Measurements from ENCODE around the gene FAM210B.
A peak's percentile ranks its signal among the peaks of the same experiment; 100 is the strongest.

The FAM210B gene

DNA sequence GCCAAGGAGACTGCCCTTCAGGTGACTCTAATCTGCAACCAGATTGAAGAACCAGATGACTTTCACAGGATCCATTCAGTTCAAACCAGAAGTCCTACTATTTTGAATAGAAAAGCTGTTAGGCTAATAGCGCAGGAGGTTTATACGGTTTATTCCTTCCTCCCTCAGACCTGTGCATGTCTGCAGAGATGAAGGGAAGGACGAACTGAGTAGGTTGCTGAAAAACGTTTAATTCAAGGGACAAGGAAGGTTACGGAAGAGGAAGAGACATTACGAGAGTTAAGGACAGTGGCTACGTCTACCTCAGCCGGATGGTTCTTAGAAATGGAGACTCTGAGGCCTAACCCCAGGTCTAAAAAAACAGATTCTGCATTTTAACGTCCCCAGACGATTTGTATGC, 32.3 kb downstream of the FAM210B start:
- TF ChIP-seq GABPA (IDR thresholded peaks at IDR 0.05; ENCODE audit: low read depth) = no peak
- TF ChIP-seq SPI1 (IDR thresholded peaks at IDR 0.05; ENCODE audit: borderline replicate concordance, low read depth) = peak; percentile 21; the same call in 1 of the 2 replicates
- H3K27me3 ChIP-seq (ENCODE audit: insufficient read depth, poor library complexity, severe bottlenecking) = no peaks in the 10 kb centered on the region
- H3K27ac ChIP-seq (replicated peaks) = peak overlapping the region; percentile 93
- peak overlapping the region; percentile 89 for H3K4me3 ChIP-seq (replicated peaks; ENCODE audit: insufficient read depth, low read length)
- DNase-seq (ENCODE audit: low read depth in 1 of 2, low spot score in 1 of 2) = peak; percentile 36 to 52

- no peak for DNase-seq (ENCODE audit: low read depth in 1 of 2, low spot score in 1 of 2)
- H3K27ac ChIP-seq (replicated peaks) = peak overlapping the region; percentile 93
- no peaks in the 10 kb centered on the region for H3K27me3 ChIP-seq (ENCODE audit: insufficient read depth, poor library complexity, severe bottlenecking)
- H3K4me3 ChIP-seq (replicated peaks; ENCODE audit: insufficient read depth, low read length) = peak overlapping the region; percentile 89
- TF ChIP-seq CTCF (IDR thresholded peaks at IDR 0.05; ENCODE audit: insufficient read depth, low read length) (no peak), GABPA (IDR thresholded peaks at IDR 0.05; ENCODE audit: low read depth) (no peak), SPI1 (IDR thresholded peaks at IDR 0.05; ENCODE audit: borderline replicate concordance, low read depth) (no peak), REST (IDR thresholded peaks at IDR 0.05; ENCODE audit: insufficient replicate concordance, low read depth) (no peak), POLR2AphosphoS5 (IDR thresholded peaks at IDR 0.05; ENCODE audit: low read depth) (no peak; the same call in 1 of the 2 replicates)
Observed at GRCh38 chr20:56391596-56392131, 32.9 kb downstream of the FAM210B start.

DNA sequence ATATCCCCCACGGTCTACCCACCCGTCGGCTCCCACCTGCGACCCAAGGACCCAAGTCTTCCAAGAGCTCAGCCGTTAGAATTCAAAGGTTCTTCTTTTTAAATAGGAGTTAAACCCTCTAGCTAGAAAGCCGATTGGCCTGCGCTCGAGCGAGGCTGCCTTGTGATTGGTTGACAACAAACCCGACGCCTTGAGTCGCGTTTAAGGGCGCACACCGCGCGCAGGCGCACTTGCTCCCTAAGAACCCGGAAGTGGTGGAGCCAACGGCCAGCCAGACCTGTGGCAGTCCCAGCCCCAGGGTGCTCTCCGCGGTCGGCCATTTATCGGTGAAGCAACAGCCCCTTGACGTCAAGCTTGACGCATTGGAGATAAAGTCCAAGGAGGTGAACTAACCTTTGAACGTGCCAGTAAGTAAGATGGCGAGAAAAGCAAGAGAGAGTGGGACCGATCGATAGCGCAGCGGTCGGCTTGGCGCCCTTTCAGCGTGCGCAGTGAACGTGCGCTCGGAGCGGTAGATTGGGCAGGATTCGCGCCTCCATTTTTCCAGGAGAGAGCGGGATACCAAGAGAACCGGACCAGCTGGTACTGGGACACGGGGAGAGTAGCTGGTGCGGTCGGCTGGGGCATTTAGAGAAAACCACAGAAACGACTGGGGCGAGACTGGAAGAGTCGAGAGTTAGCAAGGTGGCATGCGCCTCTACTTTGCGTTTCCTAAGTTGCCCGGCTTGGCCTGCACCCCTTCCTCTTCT, 33.5 kb downstream of the FAM210B start, which contains the start of the genes AURKA and CSTF1:
AURKA (minus strand) TSS at position 84 of the 749 bp plus-strand sequence. CDS start 4,018 bp downstream, outside the sequence.
CSTF1 (plus strand) TSS at position 514 of the 749 bp plus-strand sequence. CDS start 2,908 bp downstream, outside the sequence.
- peak within 1 kb of the TSS; percentile 93 for H3K27ac ChIP-seq (replicated peaks)
- peak; percentile 99 to 100 for DNase-seq (ENCODE audit: low read depth in 1 of 2, low spot score in 1 of 2)
- H3K4me3 ChIP-seq (replicated peaks; ENCODE audit: insufficient read depth, low read length) = peak within 1 kb of the TSS; percentile 90
- TF ChIP-seq SPI1 (IDR thresholded peaks at IDR 0.05; ENCODE audit: borderline replicate concordance, low read depth) = peak; percentile 11; the same call in 1 of the 2 replicates
- peak; percentile 47 for TF ChIP-seq REST (IDR thresholded peaks at IDR 0.05; ENCODE audit: insufficient replicate concordance, low read depth)
- TF ChIP-seq CTCF (IDR thresholded peaks at IDR 0.05; ENCODE audit: insufficient read depth, low read length) = no peak
- peak; percentile 83 for TF ChIP-seq POLR2AphosphoS5 (IDR thresholded peaks at IDR 0.05; ENCODE audit: low read depth)
- no peak; the same call in 1 of the 2 replicates for TF ChIP-seq GABPA (IDR thresholded peaks at IDR 0.05; ENCODE audit: low read depth)
- H3K27me3 ChIP-seq (ENCODE audit: insufficient read depth, poor library complexity, severe bottlenecking) = no peaks in the 10 kb centered on the region

GRCh38 chr20:56392881-56393482, 34.2 kb downstream of the FAM210B start:
- H3K4me3 ChIP-seq (replicated peaks; ENCODE audit: insufficient read depth, low read length) = peak overlapping the region; percentile 90
- no peaks in the 10 kb centered on the region for H3K27me3 ChIP-seq (ENCODE audit: insufficient read depth, poor library complexity, severe bottlenecking)
- DNase-seq (ENCODE audit: low read depth in 1 of 2, low spot score in 1 of 2) = no peak
- TF ChIP-seq GABPA (IDR thresholded peaks at IDR 0.05; ENCODE audit: low read depth) (peak; percentile 56; the same call in 1 of the 2 replicates), REST (IDR thresholded peaks at IDR 0.05; ENCODE audit: insufficient replicate concordance, low read depth) (no peak), CTCF (IDR thresholded peaks at IDR 0.05; ENCODE audit: insufficient read depth, low read length) (no peak)
- peak overlapping the region; percentile 93 for H3K27ac ChIP-seq (replicated peaks)
